NCI-H1694 treated with DMSO at 0.1 percent for 48 hours (cell line): ENCODE data around the gene KRTAP10-1.
A peak's percentile ranks its signal among the peaks of the same experiment; 100 is the strongest.
"Not testable (repeated sequence)": the region's sequence is repeated elsewhere in the genome, so short reads cannot be mapped to it uniquely, and the experiment has no call there.

Experiments used
- DNase-seq: peaks from one replicate; lab custom pipeline; 2025; lab: John Stamatoyannopoulos, UW

Gene KRTAP10-1

DNA sequence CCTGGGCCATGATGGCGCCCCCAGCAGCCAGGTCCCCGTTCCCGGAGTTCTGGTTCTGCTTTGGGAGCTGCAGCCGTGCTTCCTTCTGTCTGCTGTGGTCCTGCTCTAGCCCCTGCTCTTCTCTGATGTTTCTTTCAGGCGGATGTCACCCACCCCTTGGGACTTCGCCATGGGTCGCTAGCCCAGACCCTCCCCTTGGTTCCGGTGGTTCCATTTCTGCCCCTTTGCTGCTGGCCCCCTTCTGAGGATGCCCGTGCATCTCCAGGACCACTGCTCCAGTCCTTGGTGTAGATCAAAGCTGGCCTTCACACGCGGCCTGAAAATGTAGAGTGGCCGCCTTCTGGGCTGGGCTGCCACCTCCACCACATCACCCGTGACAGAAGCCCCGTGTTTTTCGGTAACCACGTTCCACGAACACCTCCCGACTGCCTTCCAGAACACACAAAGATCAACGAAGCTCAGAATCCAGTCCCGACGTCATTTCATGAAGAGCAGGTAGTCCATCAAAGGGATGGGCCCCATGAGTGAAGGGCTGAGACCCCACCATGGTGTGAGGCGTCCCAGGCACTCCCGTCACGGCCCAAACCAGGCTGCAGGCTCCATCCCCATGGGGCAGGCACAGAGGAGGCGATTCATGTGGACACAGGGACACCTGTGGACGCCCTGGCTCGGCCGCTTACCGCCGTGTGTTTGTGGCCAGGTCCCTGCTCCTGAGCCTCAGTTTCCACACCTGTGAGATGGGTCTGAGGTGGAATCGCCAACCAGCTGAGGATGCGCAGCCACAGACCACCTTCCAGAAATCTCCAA, 24.4 kb downstream of the KRTAP10-1 start:
- DNase-seq: no peak

DNA sequence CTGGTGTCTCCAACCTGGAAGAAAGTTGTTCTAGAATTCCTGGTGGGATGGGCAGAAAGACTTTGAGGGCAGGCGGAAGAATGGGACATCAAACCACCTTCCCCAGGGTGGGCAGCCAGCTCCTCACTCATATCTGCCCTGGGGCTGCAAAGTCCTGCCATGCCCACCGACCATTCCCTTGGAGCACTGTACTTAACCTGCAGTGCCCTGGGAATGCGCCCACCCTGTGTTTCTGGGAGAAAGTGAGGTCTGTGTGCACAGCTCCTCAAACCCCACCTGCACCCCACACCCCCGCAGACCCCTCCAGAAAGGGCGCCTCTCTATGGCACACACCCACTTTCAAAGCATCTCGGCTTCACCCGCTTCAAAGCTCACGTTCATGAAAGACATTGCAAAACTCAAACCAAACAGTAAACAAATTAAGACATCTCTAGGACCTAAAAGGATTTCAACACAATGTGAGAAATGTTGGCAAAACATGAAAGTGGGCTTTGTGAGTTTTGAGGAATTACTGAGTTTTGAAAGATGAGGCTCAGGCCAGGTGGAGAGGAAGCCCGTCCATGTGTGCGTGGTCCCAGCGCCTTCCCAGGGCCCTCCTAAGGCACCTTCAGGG, 25.1 kb downstream of the KRTAP10-1 start:
- no peak for DNase-seq

DNA sequence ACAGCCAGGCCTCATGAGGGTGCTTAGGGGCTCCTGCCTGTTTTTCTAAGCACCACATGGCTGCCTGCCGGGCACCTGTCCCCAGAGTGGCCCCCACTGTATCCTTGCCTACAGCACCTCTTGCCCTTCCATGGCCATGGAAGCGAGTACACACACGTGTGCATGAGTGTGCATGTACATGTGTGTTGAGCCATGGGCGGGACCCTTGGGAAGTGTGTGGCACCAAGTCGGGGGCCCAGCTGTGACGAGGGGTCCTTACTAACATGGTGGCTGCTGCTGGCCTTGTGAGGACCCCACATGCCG, 25.8 kb downstream of the KRTAP10-1 start:
- no peak for DNase-seq

DNA sequence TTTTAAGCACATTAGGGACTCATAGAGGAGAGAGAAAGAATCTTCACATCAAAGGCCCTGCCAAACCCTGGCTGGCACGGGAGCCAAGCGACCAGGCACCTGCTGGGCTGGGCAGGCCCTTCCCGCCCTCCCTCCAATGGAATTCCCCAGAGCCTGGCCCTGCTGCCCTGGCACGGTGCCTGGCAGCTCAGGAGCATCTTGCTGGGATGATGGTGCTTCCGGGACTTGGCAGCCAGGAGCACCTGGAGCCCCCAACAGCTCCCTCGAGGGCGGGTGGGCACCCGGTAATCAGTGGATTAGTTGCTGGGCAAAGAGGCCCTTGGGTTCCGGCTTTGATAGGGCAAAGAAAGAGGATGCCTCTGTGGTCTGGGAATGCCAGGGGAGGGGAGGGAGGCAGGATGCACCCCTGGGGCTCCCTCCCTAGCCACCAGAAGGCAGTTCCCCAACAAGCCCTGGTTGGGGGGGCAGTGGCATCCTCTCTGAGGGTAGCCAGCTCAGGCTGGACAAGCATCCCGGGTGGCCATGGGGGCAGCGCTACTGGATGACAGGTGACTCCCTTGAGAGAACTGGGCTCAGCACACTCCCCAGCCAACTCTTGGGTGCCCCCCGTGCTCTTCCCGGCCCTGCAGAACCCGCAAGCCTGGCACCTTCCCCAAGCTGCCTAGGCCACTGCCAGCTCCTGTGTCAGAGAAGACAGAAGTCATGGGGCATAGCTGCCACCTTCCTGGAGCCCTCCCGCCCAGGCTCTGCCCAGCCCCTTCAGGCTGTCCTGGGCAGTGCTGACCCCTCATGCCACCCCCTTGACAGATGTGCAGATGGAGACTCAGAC, 26.4 kb downstream of the KRTAP10-1 start:
- DNase-seq: peak; percentile 29

DNA sequence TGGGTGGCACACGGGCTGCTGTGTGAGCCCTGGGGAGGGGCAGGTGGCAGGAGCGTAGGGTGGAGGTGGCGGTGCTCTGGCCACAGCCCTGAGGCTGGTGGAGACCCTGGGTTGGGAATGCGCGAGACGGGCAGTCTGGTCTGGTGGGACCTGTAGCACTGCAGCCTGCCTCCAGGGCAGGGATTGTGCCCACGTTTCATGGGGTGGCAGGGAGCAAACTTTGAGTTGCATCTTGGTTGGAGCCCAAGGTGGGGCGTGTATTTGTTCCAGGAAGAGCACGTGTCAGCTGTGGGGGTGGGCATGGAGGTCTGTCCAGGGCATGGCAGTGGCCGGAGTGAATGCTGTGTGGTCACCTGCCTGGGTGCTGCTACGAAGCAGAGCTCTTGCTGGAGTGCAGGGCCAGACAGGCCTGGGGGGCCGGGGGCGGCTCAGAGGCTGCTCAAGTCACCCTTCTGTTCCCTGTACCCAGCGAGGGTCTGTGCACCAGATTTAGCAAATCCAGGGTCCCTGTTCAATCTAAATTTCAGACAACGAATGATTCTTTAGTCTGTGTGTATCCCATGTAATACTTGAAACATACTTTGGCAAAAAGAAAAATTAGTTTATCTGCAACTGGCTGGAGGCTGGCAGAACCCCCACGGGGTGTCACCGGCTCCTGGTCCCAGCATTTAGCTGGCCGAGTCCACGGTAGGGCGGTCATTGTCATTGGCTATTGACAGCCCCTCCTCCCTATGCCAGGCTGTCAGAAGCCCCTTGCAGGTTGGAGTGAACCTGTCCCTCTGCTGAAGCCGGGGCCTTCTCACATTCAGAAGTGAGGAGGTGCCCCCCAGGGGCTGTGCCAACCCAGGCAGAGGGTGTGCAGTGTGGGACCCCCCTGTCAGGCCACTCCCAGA, 27.3 kb downstream of the KRTAP10-1 start:
- DNase-seq: no peak

DNA sequence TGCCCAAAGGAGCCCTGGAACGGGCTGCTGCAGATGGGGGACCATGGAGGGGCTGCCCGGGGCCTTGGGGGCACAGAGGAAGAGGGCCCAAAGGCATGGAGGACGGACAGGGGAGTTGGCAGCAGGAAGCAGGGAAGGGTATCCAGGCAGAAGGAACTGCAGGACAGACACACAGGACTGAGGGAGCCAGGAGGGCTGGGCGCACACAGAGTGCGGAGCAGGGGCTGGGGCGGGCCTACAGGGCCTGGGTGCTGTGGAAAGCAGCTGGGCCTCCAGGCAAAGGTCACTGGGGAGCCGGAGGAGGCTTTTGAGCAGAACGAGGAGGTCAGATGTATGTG, 28.1 kb downstream of the KRTAP10-1 start:
- DNase-seq: no peak

DNA sequence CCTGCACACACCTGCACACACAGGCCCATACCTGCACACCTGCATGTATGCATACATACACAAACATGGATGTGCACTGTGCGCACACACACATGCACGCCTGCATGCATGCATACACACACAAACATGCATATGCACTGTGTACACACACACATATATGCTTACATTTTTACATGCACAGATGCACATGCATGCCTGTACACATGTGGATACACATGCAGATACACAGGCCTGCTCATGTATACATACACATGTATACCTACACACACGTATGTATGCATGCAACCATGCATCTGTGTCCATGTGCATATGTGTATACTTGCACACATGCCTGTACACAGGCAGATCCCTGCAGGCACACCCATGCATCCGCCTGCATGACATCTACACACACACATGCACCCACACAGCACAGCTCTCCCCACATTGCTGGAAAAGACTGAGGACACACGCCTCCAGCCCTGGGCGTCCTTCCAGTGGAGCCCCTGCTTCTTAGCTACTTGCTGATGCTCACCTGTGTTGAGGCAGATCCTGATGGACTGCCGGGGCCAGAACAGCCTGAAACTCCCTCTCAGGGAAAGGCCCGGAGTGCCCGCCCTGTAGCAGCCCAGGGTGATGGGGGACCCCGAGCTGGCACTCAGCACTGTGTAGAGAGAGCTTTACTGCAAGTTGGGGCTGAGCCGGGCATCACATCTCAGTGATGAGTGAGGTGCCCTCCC, 28.6 kb downstream of the KRTAP10-1 start:
- DNase-seq: no peak

DNA sequence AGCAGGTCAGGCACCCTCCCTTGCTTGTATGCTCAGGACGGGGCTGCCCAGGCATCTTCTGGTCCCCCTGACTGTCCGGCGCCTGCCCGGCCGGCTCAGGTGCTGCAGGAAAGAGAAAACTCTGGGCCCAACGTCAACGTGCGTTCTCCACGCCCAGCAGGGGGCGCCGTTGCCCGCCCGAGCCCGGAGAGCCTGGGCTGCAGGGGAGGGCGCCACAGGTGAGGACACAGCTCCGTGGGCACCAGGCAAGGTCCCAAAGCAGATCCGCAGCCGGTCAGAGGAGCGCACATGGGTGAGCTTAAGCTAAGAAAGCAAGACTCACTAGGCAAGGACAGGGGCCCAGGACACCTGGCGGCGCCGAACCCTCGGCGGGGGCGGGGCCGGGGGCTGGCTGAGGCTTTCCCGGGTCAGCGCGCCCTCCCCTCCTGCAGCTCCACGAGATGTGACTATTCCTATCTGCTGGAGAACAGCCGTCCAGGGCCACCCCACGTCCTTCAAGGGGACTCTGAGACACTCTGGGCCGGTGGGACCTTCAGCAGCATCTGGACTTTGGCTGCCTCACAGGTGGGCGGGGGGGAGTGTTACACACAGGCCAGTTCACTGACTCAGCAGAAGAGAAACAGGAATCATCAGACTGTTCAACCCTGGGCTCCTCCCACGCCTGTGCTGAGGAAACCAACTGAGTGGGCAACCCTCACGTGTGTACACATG, 29.3 kb downstream of the KRTAP10-1 start:
- DNase-seq: peak; percentile 41

DNA sequence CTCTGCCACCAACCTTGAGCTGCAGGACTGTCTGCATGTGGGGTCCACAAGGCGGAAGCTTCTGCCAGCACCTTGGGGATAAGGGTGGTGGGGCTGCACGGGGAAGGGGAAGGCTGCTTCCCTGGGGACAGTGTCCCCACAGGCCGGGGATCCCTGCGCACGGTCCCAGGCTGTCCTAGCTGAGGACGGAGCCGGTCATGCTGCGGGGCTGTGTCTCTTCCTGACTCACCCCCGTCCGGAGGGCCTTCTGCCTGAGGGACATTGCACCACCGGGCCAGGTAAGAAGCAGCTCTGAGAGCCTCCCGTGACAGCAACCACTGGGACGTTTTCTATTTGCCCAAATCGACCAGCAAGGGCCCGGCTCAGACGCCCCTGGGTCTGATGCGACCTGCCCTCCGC, 29.9 kb downstream of the KRTAP10-1 start:
- DNase-seq: no peak

DNA sequence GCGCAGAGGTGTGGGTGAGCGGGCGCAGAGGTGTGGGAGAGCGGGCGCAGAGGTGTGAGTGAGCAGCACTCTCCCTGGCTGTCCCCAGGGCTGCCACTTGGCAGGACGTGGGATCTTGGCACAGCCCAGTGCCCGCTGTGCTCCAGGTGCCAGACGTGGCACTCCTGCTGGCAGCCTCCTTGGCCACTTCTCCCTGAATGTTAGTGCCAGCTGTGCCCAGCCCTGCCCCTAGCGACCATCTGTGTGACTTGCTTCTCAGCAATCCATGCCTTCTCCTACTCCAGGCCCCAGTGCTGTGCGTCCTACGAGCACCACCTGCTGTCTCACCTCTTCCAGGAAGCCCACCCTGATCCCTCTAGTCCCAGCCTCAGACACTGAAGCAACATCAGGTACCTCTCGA, 30.5 kb downstream of the KRTAP10-1 start:
- DNase-seq: peak; percentile 84

DNA sequence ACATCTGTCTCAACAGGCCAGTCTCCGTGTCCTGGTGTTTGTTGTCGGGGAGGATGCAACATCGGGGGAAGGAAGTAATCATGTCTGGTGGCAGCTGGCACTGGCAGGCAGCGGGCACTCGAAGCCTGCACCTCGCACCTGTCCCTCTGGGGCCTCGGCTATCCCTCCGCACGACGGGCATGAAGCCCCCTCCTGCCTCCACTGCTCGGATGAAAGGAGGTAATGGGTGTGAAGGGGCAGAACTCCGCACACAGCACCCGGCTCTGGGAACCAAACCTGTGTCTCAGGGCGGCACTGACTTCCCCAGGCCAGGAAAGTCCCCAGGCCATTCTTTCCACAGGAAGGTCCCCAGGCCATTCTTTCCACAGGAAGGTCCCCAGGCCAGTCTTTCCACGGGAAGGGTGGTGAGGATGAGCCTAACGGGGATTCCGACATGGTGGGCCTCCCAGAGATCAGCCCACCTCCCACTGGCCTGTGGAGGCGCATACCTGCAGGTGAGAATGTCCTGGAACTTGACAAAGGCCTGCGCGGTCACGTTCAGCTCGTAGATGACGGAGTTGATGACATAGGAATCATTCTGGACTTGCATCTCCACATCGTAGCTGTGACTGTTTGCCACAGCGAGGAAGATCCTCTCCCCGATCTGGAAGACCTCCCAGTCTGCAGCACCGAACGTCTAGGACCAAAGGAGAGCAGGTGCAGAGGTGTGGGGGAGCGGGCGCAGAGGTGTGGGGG, 31.1 kb downstream of the KRTAP10-1 start:
- no peak for DNase-seq

DNA sequence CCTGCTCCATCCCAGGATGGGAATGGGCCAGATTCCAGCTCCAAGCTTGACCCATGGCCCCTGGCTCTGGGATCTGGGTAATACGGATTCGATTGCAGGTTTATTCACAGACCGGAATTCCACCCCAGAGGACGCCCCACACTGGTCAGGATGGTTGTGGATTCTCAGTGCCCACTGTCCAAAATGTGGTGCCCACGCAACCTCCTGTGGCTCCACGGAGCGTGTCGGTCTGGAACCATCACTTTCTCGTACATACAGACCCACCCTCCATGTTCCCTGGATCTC, 31.6 kb downstream of the KRTAP10-1 start:
- no peak for DNase-seq

DNA sequence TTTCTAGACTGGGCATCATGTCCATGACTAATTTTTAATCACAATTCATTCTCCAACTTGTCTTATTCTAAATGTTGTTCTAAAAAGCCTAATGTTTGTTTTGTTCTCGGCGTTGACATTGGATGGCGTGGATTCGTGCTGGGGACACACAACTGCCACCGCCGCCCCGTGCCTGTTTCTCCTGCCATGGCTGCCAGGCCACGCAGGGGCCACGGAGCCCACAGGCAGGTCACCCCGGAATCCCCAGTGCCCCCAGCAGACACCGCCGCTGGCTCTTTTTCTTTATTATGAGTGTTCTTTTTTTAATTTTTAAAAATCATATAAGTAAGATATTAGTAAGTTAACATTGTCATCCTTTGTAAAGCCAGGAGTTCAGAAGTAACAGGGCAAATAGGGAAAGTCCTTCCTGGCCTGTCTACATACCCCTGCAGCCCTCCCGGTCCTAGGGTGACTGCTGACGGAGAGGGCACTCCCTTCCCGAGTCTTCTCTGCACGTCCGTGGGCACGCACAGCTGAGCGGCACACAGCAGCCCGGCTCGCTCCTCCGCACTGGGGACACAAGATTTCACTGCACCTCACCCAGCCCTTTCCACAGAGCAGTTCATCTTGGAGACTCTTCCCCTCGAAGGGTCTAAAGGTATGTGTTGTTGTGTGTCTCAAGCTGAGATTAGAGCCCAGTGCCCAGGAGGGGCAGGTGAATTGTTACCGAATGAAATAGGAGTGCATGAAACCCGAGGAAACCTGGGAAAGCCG, 32.1 kb downstream of the KRTAP10-1 start:
- no peak for DNase-seq

DNA sequence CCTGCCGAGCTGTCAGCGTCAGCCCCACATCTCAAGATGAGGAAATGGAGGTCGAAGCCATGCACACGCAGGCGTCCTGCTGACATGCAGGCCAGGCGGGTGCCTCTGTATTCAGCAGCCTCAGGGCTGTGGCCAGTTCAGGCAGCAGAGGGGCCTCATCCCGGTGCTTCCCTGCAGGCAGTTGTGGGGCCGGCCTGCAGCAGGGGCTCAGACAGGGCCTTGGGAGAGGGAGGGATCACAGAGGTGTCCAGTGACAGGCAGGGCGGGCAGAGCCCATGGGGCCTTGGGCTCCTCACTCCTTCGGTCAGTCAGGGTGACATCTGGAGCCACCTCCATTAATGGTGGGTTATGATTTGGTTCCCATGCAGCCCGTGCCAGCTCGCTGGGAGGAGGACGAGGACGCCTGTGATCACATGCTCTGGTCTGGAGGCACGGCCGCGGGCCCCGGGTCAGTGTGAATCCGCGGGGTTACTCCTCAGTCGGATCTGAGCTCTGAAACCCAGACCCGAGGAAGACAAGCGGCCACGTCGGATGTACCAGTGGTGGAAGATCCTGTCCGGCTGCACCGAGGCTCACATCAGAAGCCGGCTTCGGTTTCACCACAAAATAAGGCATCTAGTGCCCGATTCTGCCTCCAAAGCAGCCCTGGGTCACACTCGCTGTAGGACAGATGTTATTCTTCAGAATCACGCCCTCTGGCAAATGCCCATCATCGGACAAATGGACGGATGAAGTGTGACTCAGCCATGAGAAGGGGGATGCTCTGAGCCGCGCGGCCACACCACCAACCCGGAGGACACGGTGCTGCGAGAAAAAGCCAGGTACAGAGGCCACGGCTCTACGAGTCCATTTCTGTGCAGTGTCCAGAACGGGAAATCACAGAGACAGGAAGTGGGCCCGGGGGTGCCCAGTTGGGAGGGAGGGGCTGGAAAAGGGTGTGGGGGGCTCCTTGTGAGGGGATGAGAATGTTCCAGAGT, 33.4 kb downstream of the KRTAP10-1 start:
- DNase-seq: no peak

DNA sequence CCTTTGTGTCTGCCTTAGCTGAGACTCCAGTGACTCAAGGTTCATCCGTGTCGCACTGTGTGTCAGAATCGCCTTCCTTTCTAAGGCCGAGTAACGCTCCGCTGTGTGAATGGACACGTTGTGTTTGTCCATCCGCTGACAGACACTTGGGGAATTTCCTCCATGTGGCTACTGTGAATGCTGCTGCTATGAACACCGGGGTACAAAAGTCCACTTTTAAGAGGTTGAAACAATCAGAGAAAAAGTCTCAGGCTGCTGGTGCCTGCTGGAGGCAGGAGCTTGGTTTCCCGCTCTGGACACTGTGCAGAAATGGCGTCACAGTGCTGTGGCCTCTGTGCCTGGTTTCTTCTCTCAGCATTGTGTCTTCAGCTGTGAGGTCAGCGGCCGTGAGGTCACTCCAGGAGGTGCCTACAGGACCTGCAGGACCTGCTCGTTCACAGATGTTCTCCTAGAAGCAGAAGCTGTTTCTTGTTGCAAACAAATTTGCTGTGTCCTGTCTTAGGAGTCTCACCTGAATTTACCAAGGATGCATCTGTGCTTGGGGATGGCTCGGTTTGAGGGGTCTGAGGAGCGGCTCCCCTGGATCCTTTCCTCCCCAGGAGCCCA, 34.2 kb downstream of the KRTAP10-1 start:
- no peak for DNase-seq

DNA sequence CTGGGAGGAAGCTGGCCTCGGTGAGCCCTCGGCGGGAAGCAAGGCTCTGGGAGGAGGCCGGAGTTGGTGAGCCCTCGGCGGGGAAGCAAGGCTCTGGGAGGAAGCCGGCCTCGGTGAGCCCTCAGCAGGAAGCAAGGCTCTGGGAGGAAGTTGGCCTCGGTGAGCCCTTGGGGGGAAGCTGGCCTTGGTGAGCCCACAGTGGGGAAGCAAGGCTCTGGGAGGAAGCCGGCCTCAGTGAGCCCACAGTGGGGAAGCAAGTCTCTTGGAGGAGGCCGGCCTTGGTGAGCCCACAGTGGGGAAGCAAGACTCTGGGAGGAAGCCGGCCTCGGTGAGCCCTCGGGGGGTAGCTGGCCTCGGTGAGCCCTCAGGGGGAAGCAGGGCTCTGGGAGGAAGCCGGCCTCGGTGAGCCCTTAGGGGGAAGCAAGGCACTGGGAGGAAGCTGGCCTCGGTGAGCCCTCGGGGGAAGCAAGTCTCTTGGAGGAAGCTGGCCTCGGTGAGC, 36.0 kb downstream of the KRTAP10-1 start:
- DNase-seq: no peak

DNA sequence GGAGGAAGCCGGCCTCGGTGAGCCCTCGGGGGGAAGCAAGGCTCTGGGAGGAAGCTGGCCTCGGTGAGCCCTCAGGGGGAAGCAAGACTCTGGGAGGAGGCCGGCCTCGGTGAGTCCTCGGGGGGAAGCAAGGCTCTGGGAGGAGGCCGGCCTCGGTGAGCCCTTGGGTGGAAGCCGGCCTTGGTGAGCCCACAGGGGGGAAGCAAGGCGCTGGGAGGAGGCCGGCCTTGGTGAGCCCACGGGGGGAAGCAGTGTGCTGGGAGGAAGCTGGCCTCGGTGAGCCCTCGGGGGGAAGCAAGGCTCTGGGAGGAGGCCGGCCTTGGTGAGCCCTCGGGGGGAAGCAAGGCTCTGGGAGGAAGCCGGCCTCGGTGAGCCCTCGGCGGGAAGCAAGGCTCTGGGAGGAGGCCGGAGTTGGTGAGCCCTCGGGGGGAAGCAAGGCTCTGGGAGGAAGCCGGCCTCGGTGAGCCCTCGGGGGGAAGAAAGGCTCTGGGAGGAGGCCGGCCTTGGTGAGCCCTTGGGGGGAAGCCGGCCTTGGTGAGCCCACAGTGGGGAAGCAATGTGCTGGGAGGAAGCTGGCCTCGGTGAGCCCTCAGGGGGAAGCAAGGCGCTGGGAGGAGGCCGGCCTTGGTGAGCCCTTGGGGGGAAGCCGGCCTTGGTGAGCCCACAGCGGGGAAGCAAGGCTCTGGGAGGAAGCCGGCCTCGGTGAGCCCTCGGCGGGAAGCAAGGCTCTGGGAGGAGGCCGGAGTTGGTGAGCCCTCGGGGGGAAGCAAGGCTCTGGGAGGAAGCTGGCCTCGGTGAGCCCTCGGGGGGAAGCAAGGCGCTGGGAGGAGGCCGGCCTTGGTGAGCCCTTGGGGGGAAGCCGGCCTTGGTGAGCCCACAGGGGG, 36.7 kb downstream of the KRTAP10-1 start:
- DNase-seq: not testable (repeated sequence)
